Pulmonary artery endothelial cell (primary cell): Measurements from ENCODE around the gene KLHL40. TPM values are rescaled to one million over a fixed set of nuclear protein-coding genes. Genes with fewer than 3 reads are reported as not detected.

Experiments used
- total RNA-seq: library from RNA; depleted of rRNA; stranded (reverse); fragments of >200 nt; gene quantifications from 2 replicates; pipeline ENCODE4 v1.2.3, GENCODE V29; 2014

The KLHL40 gene
- total RNA-seq, 1 donor from 2014 or later: not detected

Other genes with a start within 250 kb of the KLHL40 start
- gene VIPR1, start 182.9 kb upstream of the KLHL40 start, total RNA-seq: 1.9 and 4.5 TPM in 2 replicates
- 79.9 and 96.4 TPM in 2 replicates for gene SEC22C, start 103.6 kb upstream of the KLHL40 start, total RNA-seq
- 34.2 and 40.9 TPM in 2 replicates for gene SS18L2, start 94.7 kb upstream of the KLHL40 start, total RNA-seq
- 42.3 and 57.4 TPM in 2 replicates for gene NKTR, start 84.9 kb upstream of the KLHL40 start, total RNA-seq
- gene ZBTB47, start 31.8 kb upstream of the KLHL40 start, total RNA-seq: 17.3 and 22.4 TPM in 2 replicates
- not detected in 2 replicates for gene HHATL, start 17.3 kb downstream of the KLHL40 start, total RNA-seq
- 0.07 and 0.33 TPM in 2 replicates for gene CCDC13, start 87.7 kb downstream of the KLHL40 start, total RNA-seq
- 139 and 144 TPM in 2 replicates for gene HIGD1A, start 119.0 kb downstream of the KLHL40 start, total RNA-seq
- not detected in 2 replicates for gene ACKR2, start 123.9 kb downstream of the KLHL40 start, total RNA-seq
- not detected in 2 replicates for gene CYP8B1, start 190.3 kb downstream of the KLHL40 start, total RNA-seq
- 1.3 and 1.4 TPM in 2 replicates for gene ZNF662, start 220.6 kb downstream of the KLHL40 start, total RNA-seq